ENCODE measurements around the gene FHIT.

DNA sequence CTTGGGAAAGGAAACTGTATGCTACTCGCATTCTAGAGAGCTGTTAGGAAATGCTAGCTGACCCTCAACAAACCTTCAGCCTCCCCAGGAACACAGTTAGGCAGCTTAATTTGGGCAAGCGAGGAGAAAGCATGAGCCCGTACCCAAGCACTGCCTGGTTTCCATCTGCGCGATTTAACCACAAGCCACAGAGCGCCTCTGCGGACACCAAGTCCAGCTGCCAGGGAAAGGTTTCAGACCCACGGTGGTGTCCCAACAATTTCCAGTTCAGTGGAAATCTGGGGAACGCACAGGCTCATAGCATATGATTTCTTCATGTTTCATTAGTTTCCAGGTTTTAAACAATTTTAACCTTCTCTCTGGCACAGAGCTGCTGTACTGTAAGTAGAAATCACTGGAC lies 617.6 kb downstream of the FHIT start:
- no peak for TF ChIP-seq RFX5 (IDR thresholded peaks at IDR 0.05; ENCODE audit: low read length)
- TF ChIP-seq EP300 (IDR thresholded peaks at IDR 0.05; ENCODE audit: borderline replicate concordance in 1 of 2, low read depth in 1 of 2, low read length in 1 of 2) = no peak
- no peak for TF ChIP-seq CTCF (IDR thresholded peaks at IDR 0.05)
- TF ChIP-seq, protein P1, sequence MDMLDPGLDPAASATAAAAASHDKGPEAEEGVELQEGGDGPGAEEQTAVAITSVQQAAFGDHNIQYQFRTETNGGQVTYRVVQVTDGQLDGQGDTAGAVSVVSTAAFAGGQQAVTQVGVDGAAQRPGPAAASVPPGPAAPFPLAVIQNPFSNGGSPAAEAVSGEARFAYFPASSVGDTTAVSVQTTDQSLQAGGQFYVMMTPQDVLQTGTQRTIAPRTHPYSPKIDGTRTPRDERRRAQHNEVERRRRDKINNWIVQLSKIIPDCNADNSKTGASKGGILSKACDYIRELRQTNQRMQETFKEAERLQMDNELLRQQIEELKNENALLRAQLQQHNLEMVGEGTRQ (IDR thresholded peaks at IDR 0.05; ENCODE audit: borderline replicate concordance, low read depth, low read length) = no peak
- TF ChIP-seq, protein P2, sequence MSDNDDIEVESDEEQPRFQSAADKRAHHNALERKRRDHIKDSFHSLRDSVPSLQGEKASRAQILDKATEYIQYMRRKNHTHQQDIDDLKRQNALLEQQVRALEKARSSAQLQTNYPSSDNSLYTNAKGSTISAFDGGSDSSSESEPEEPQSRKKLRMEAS (IDR thresholded peaks at IDR 0.05; ENCODE audit: low read depth) = no peak
- no peak for TF ChIP-seq YY1 (IDR thresholded peaks at IDR 0.05; ENCODE audit: low read depth)
- no peak for TF ChIP-seq MEF2A (IDR thresholded peaks at IDR 0.05; ENCODE audit: borderline replicate concordance, low read depth)
- TF ChIP-seq, protein P3, sequence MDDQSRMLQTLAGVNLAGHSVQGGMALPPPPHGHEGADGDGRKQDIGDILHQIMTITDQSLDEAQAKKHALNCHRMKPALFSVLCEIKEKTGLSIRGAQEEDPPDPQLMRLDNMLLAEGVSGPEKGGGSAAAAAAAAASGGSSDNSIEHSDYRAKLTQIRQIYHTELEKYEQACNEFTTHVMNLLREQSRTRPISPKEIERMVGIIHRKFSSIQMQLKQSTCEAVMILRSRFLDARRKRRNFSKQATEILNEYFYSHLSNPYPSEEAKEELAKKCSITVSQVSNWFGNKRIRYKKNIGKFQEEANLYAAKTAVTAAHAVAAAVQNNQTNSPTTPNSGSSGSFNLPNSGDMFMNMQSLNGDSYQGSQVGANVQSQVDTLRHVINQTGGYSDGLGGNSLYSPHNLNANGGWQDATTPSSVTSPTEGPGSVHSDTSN (IDR thresholded peaks at IDR 0.05) = no peak
- no peak for TF ChIP-seq NRF1 (IDR thresholded peaks at IDR 0.05; ENCODE audit: low read depth, low read length)
- TF ChIP-seq MXI1 (IDR thresholded peaks at IDR 0.05; ENCODE audit: low read depth, low read length) = no peak
